NCI-H1048 (cell line): ENCODE results near the gene OSBPL9.
"Not testable (repeated sequence)": the region's sequence is repeated elsewhere in the genome, so short reads cannot be mapped to it uniquely, and the experiment has no call there.

Experiments
- DNase-seq: peaks from one replicate; lab custom pipeline; 2025; lab: John Stamatoyannopoulos, UW

The OSBPL9 gene

DNA sequence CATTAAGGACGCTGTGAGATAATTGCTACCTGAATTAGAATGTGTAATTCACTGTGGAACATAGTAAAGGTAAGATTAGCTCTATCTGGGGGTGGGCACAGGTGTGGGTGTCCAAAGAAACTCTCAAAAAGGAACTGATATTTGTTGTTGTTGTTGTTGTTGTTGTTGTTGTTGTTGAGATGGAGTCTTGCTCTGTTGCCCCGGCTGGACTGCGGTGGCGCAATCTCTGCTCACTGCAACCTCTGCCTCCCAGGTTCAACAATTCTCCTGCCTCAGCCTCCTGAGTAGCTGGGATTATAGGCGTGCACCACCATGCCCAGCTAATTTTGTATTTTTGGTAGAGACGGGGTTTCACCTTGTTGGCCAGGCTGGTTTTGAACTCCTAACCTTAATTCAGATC lies 6.8 kb upstream of the OSBPL9 start:
- not testable (repeated sequence) for DNase-seq

GRCh38 chr1:51610637-51611036 lies 6.3 kb upstream of the OSBPL9 start:
- DNase-seq, result no peak

DNA sequence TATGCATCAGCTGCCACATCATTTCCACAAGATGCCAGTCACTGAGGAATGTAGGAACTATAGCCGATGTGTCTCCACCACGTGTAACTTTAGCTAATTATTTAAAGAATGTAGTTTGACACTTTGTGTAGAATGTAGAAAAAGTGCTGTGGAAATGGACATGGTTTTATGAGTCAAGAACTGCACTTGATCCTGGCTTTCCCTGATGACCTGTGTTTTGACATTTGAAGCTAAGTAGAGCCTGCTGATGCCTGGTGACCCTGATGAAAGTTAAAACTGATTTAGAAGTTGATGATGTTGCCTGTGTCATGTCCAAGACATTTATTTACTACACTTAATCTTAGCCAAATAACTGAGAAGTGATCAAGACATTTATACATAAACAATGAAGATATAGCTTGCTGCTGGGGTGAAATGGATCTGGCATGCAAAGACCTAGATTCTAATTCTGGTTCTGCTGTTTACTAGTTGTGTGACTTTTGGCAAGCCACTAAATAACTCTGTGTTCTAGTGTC lies 4.4 kb upstream of the OSBPL9 start:
- no peak for DNase-seq

DNA sequence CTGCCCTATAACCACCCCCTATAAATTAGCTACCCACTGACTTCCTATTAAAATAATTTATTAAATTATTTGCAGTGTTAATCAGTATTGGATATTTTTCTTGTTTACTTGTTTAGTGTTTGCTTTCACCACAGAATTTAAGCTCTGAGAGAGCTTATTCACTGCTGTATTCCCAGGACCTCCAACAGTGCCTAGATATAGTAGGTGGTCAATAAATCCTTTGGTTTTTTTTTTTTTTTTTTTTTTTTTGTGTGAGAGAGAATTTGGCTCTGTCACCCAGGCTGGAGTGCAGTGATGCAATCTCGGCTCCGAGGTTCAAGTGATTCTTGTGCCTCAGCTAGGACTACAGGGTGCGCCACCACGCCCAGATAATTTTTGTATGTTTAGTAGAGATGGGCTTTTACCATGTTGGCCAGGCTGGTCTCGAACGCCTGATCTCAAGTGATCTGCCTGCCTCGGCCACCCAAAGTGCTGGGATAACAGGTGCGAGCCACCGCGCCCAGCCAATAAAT lies 1.1 kb upstream of the OSBPL9 start:
- DNase-seq, result no peak

GRCh38 chr1:51616490-51616889 lies 402 bp upstream of the OSBPL9 start:
- no peak for DNase-seq

GRCh38 chr1:51618715-51619114 lies 1.8 kb downstream of the OSBPL9 start:
- no peak for DNase-seq

- DNase-seq, result no peak
These were observed 3.6 kb downstream of the OSBPL9 start for GRCh38 chr1:51620470-51620869.

DNA sequence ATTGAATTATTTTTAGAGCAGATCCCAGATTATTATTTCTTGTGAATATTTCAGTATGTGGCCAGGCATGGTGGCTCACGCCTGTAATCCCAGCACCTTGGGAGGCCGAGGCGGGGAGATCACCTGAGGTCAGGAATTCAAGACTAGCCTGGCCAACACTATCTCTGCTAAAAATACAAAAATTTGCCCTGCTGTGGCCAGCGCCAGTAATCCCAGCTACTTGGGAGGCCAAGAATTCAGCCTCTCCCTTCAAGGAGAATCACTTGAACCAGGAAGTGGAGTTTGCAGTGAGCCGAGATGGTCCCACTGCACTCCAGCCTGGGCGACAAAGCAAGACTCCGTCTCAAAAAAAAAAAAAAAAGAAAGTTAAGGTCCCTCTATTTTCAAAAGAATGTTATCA lies 4.3 kb downstream of the OSBPL9 start:
- no peak for DNase-seq

GRCh38 chr1:51621841-51622454 lies 5.1 kb downstream of the OSBPL9 start:
- DNase-seq, result no peak

- no peak for DNase-seq
These were observed 5.6 kb downstream of the OSBPL9 start for GRCh38 chr1:51622455-51622913.

DNA sequence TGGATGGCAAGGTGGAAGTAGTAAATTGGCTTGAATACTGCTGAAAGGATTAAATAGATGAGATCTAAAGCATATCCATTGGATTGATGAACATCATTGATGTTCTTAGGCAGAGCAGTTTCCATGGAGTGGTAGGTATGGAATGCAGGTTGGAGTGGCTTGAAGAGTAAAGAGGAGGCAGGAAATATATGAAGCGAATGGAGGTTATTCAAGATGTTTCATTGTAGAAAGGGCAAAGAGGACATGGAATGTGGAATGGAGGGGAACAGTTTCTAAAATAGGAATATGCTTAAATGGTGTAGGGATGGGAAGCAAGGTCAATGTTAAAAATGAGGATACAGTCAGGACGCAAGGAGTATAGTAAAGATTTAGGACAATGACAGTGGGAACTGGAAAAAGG lies 6.1 kb downstream of the OSBPL9 start:
- DNase-seq, result no peak

DNA sequence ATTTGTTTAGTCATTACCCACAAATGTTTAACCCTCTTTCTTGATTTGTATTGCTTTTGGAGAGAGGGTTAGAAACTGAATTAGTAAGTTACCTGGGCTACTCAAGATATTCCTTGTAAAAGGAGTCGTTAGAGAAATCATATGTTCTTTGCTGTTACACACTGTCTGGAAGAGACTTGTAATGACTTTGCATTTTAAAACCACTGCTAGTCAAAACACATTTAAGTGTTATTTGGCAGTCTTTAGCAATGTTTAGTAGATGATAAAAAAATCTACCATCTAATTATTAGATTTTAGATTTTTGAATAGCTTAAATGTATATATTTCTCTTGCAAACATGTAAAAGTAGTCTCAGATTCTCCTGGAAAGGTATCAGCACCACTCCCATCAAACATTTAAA lies 6.6 kb downstream of the OSBPL9 start:
- no peak for DNase-seq

GRCh38 chr1:51624855-51625254 lies 8.0 kb downstream of the OSBPL9 start:
- DNase-seq, result no peak

- no peak for DNase-seq
These were observed 10.8 kb downstream of the OSBPL9 start for GRCh38 chr1:51627672-51628071.

DNA sequence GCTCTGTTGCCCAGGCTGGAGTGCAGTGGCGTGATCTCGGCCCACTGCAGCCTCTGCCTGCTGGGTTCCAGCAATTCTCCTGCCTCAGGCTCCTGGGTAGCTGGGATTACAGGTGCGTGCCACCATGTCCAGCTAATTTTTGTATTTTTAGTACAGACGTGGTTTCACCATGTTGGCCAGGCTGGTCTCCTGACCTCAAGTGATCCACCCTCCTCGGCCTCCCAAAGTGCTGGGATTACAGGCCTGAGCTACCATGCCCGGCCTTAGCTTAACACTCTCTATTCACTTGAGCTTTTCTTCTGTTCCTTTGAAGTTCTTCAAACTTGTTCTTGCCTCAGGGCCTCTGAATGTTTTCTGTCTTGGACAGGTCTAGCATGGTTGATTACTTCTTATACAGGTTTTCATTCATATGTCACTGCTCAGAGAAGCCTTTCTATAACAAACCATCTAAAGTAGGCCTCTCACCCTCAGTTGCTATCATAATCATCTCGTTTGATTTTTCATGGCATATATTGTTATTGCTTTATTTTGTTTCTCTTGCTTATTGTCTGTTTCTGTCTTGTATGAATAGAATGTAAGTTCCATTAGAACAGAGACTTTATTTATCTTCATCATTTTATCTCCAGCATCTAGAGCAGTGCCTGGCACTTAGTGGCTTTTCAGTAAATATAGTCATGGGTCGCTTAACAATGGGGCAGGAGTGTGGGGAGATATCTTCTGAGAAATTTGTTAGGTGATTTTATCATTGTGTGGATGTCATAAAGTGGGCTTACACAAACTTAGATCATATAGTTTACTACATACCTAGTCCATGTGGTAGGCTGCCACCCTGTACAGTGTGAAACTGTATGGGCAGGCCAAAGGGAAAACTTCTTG lies 12.1 kb downstream of the OSBPL9 start:
- DNase-seq, result no peak

DNA sequence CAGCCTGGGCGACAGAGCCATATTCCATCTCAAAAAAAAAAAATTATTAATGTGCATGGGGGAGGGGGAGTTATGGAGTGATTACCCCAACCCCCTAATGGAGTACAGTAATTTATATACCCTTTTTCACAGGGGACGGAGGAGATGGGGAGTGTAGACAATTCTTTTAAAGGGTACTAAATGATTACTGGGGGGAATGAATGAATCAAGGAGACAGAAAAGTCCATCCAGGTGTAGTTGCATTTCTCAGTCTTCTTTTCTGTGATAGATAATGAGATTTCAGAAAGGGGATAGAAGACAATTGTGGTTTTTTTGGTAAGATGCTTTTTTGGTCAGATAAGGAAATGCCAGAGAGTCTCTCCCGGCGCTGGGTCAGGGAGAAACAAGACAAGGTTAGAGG lies 13.0 kb downstream of the OSBPL9 start:
- DNase-seq, result no peak

DNA sequence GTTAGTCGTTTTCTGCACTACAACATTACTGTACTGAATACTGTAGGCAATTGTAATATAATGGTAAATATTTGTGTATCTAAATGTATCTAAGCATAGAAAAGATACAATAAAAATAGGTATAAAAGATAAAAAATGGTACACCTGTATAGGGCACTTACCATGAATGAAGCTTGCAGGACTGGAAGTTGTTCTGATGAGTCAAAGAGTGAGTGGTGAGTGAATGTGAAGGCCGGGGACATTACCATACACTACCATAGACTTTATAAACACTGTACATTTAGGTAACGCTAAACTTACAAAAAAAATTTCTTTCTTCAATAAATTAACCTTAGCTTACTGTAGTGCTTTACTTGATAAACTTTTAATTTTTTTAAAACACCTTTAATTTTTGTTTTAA lies 13.5 kb downstream of the OSBPL9 start:
- DNase-seq, result no peak

DNA sequence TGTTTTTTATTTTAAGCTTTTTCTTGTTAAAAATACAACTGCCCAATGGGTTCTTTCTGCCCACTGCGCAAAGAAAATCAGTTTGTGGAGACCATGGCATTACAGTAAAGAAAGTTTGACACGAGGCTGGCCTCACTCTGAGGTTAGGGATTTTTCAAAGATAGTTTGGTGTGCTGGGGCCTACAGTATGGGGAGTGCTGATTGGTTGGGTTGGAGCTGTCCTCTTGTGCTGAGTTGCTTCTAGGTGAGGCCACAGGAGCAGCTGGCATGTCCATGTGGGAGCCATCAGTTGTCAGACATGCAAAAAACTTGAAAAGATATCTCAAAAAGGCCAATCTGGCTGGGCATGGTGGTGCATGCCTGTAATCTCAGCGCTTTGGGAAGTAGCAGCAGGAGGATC lies 14.0 kb downstream of the OSBPL9 start:
- no peak for DNase-seq

GRCh38 chr1:51631747-51632146 lies 14.9 kb downstream of the OSBPL9 start:
- no peak for DNase-seq

DNA sequence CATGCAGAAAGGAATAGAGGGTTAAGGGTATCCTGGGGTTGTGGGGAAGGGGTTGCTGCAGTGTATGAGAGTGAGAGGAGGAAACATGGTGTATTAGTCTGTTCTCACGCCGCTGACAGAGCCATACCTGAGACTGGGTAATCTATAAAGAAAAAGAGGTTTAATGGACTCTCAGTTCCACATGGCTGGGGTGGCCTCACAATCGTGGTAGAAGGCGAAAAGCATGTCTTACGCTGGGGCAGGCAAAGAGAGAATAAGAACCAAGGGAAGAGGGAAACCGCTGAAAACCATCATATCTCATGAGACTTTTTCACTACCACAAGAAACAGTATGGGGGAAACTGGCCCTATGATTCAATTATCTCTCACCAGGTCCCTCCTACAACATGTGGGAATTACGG lies 17.7 kb downstream of the OSBPL9 start:
- DNase-seq, result no peak

DNA sequence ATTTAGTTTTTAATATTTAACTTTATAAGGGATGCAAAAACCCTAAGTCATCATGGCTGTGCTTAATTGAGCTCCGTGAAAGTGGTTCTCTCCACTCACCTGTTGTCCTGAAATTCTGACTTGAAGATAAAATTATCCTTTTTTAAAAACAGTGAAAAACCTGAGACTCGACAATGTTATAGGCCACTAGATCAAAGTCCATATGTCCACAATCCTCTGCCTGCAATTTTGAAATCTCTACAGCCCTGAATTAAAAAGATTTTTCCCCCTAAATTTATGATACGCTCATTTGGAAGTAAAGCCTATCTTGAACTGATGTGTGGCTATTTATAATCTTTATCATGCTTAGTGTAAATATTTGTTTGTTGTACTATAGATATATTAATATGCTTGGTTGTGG lies 18.7 kb downstream of the OSBPL9 start:
- DNase-seq, result no peak

DNA sequence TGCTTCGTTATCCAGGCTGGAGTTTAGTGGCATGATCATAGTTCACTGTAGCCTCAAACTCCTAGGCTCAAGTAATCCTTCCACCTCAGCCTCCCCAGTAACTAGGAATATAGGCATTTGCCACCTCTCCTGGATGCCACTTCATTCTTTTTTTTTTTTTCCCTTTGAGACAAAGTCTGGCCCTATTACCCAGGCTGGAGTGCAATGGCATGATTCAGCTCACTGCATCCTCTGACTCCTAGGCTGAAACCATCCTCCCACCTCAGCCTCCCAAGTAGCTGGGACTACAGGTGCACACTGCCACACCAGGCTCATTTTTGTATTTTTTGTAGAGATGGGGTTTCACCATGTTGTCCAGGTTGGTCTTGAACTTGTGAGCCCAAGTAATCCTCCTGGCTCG lies 19.3 kb downstream of the OSBPL9 start:
- no peak for DNase-seq
